ENCODE measurements around the gene ZNF687. TPM values are rescaled to one million over a fixed set of nuclear protein-coding genes. Genes with fewer than 3 reads are reported as not detected.

The ZNF687 gene
- polyA plus RNA-seq, 1 of the 3 experiments (the other 2 are of a cell fraction): 15.8 TPM

DNA sequence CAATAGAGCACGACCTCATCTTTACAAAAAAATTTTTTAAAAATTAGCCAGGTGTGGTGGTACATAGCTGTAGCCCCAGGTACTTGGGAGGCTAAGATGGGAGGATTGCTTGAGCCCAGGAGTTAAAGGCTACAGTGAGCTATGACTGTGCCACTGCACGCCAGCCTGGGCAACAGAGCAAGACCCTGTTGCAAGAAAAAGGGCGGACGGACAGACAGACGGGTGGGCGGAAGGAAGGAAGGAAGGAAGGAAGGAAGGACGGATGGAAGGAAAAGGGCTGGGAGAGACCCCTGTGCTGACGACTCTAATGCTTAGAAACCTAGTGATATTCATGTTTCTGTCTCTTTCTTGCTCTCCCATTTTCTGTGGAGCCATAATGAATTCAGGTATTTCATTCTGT, 30.7 kb downstream of the ZNF687 start:
- no peak for DNase-seq
- Histone ChIP-seq H3K9ac (no peak overlapping the region), H4K20me1 (ENCODE audit: insufficient read depth) (peaks cover 14% of the 10 kb centered on the region), H3K36me3 (replicated peaks in 1 of 2; ENCODE audit: control insufficient read depth in 1 of 2, insufficient read depth in 2 of 2, low read length in 1 of 2) (peaks cover 33 to 51% of the 10 kb centered on the region in 2 experiments), H3K9me2 (no peaks in the 10 kb centered on the region), H3K4me1 (ENCODE audit: control insufficient read depth in 1 of 2, insufficient read depth in 2 of 2, low read depth in 1 of 2, low read length in 1 of 2) (peaks cover 27 to 44% of the 10 kb centered on the region in 2 experiments), H3K9me3 (no peaks in the 10 kb centered on the region), H2AFZ (ENCODE audit: low read depth) (no peak overlapping the region), H3K79me2 (ENCODE audit: insufficient read depth) (peaks cover 48% of the 10 kb centered on the region; the same call in 1 of the 2 replicates), H3K4me2 (peak overlapping the region; percentile 59), H3F3A (replicated peaks; ENCODE audit: insufficient read depth) (peaks cover 40% of the 10 kb centered on the region), H3K27me3 (ENCODE audit: insufficient read depth) (no peaks in the 10 kb centered on the region), H3K4me3 (ENCODE audit: low read depth in 2 of 2, low read length in 1 of 2) (no peak overlapping the region), H3K27ac (ENCODE audit: low read depth in 2 of 2, low read length in 1 of 2) (peak overlapping the region in 1 of 2 experiments; percentile 90; a peak in 1 of 4 replicates)
- CTCF ChIA-PET: interaction anchor here (0.9 to 15.1 kb wide), 3 partner anchors 11 to 213 kb away, joined by 4 to 309 read pairs (median 43); no protein-coding TSS in a partner anchor
- TF ChIP-seq, protein P1, sequence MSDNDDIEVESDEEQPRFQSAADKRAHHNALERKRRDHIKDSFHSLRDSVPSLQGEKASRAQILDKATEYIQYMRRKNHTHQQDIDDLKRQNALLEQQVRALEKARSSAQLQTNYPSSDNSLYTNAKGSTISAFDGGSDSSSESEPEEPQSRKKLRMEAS (IDR thresholded peaks at IDR 0.05; ENCODE audit: low read depth): no peak
- TF ChIP-seq NRF1 (IDR thresholded peaks at IDR 0.05; ENCODE audit: low read depth, low read length) (no peak), FOXM1 (IDR thresholded peaks at IDR 0.05; ENCODE audit: low read depth) (no peak), EP300 (IDR thresholded peaks at IDR 0.05; ENCODE audit: borderline replicate concordance in 1 of 2, low read depth in 1 of 2, low read length in 1 of 2) (no peak)
- 94% methylated on average over 8 of the region's 8 CpGs for WGBS (ENCODE audit: low lambda C conversion rate)
- POLR2A ChIA-PET: no interaction called here

DNA sequence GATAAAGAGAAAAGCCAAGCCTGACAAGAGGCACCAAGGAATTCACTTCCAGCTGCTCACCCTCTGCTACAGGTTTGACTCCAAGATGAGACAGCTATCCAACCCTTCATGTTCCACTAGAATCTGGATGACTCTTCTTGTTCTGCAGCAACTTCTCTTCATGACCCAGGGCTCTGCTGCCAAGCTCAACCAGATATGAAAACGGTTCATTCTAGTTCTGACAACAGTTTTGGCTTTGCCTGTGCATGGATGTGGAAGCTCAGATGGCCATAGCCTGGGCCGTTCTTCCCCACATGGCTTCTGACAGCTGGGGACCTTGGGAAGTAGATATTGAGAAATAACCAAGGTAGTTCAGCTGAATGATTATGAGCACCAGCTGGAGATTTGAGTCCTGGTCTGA, 31.4 kb downstream of the ZNF687 start:
- TF ChIP-seq TAF1 (IDR thresholded peaks at IDR 0.05; ENCODE audit: borderline replicate concordance, low read depth, low read length) (no peak), NRF1 (IDR thresholded peaks at IDR 0.05; ENCODE audit: low read depth, low read length) (no peak), GATA2 (CRISPR knock-in tag; IDR thresholded peaks at IDR 0.05) (no peak), NFIC (IDR thresholded peaks at IDR 0.05; ENCODE audit: borderline replicate concordance) (no peak)
- CTCF ChIA-PET: interaction anchor here (0.6 to 15.1 kb wide), 4 partner anchors 11 to 74 kb away, joined by 3 to 309 read pairs (median 23); no protein-coding TSS in a partner anchor
- POLR2A ChIA-PET: interaction anchor here (0.8 kb wide), 1 partner anchor 10 kb away, joined by 3 read pairs; no protein-coding TSS in a partner anchor
- Histone ChIP-seq H3K4me1 (ENCODE audit: control insufficient read depth in 1 of 2, insufficient read depth in 2 of 2, low read depth in 1 of 2, low read length in 1 of 2) (peaks cover 27 to 44% of the 10 kb centered on the region in 2 experiments), H3F3A (replicated peaks; ENCODE audit: insufficient read depth) (peaks cover 40% of the 10 kb centered on the region), H3K27ac (ENCODE audit: low read depth in 2 of 2, low read length in 1 of 2) (peak overlapping the region; percentile 44 to 90; a peak in 3 of 4 replicates), H2AFZ (ENCODE audit: low read depth) (no peak overlapping the region), H3K9ac (no peak overlapping the region), H3K4me3 (ENCODE audit: low read depth in 2 of 2, low read length in 1 of 2) (no peak overlapping the region), H4K20me1 (ENCODE audit: insufficient read depth) (peaks cover 14% of the 10 kb centered on the region), H3K4me2 (peak overlapping the region; percentile 66), H3K9me3 (no peaks in the 10 kb centered on the region), H3K9me2 (no peaks in the 10 kb centered on the region), H3K27me3 (ENCODE audit: insufficient read depth) (no peaks in the 10 kb centered on the region), H3K36me3 (replicated peaks in 1 of 2; ENCODE audit: control insufficient read depth in 1 of 2, insufficient read depth in 2 of 2, low read length in 1 of 2) (peaks cover 27 to 44% of the 10 kb centered on the region in 2 experiments), H3K79me2 (ENCODE audit: insufficient read depth) (peaks cover 46% of the 10 kb centered on the region; the same call in 1 of the 2 replicates)
- WGBS (ENCODE audit: low lambda C conversion rate): 48% methylated on average over 2 of the region's 2 CpGs
- DNase-seq: no peak

DNA sequence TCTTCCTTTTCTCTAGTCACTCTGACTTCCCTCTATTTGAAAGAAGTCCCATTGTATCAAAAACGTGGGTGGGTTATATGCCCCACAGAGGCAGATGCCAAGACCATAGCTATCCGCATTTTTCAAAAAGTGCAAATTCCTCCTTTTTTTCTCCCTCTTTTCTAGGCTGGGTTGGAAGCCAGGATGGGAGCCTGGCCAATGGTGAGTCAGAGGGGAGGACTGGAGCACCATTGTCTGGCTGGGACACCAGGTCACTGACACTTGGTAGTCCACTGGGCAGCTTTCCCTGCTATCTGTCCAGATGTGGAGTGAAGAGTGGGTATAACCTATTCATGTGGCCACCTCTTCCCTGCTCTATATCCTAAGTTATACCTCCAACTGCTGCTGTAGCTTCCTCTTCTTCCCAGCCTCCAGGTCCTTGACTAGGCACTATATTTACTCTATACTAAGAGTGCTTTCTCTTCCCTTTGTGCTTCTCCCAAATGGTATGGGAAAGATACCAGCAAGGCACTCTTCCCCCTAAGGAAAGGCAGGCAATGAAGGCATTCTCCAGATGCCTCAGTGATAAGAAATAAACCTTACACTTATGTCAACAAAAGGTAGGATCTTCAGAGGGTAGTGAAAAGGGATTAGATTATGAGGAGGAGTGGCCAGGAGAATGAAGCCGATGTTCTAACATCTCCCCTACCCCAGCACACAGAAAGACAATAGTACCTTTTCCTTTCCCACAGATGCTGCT, 32.2 kb downstream of the ZNF687 start:
- no peaks in the 10 kb centered on the region for H3K9me2 ChIP-seq
- peak overlapping the region; percentile 66 for H3K4me2 ChIP-seq
- ChIA-PET POLR2A (interaction anchor here (0.8 kb wide), 1 partner anchor 9 kb away, joined by 3 read pairs; no protein-coding TSS in a partner anchor), CTCF (interaction anchor here (0.6 to 15.1 kb wide), 4 partner anchors 12 to 73 kb away, joined by 3 to 309 read pairs (median 23); no protein-coding TSS in a partner anchor)
- peaks cover 40% of the 10 kb centered on the region for H3F3A ChIP-seq (replicated peaks; ENCODE audit: insufficient read depth)
- H4K20me1 ChIP-seq (ENCODE audit: insufficient read depth): peaks cover 14% of the 10 kb centered on the region
- peaks cover 22 to 44% of the 10 kb centered on the region in 2 experiments for H3K4me1 ChIP-seq (ENCODE audit: control insufficient read depth in 1 of 2, insufficient read depth in 2 of 2, low read depth in 1 of 2, low read length in 1 of 2)
- H3K27me3 ChIP-seq (ENCODE audit: insufficient read depth): no peaks in the 10 kb centered on the region
- H3K79me2 ChIP-seq (ENCODE audit: insufficient read depth): peaks cover 46% of the 10 kb centered on the region; the same call in 1 of the 2 replicates
- H3K27ac ChIP-seq (ENCODE audit: low read depth in 2 of 2, low read length in 1 of 2): peak overlapping the region; percentile 44 to 90; a peak in 3 of 4 replicates
- no peak overlapping the region for H3K4me3 ChIP-seq (ENCODE audit: low read depth in 2 of 2, low read length in 1 of 2)
- H3K9ac ChIP-seq: no peak overlapping the region
- H3K9me3 ChIP-seq: no peaks in the 10 kb centered on the region
- H2AFZ ChIP-seq (ENCODE audit: low read depth): no peak overlapping the region
- H3K36me3 ChIP-seq (replicated peaks in 1 of 2; ENCODE audit: control insufficient read depth in 1 of 2, insufficient read depth in 2 of 2, low read length in 1 of 2): peaks cover 25 to 42% of the 10 kb centered on the region in 2 experiments
- 44% methylated on average over 3 of the region's 3 CpGs for WGBS (ENCODE audit: low lambda C conversion rate)
- no peak for DNase-seq
- TF ChIP-seq MXI1 (IDR thresholded peaks at IDR 0.05; ENCODE audit: low read depth, low read length) (no peak), RCOR1 (IDR thresholded peaks at IDR 0.05; ENCODE audit: low read length) (no peak), EP300 (IDR thresholded peaks at IDR 0.05; ENCODE audit: borderline replicate concordance in 1 of 2, low read depth in 1 of 2, low read length in 1 of 2) (peak in 1 of 2 experiments; percentile 26; a peak in 1 of 4 replicates), FOSL2 (IDR thresholded peaks at IDR 0.05; ENCODE audit: borderline replicate concordance, low read depth) (peak; percentile 83), FOXJ3 (CRISPR knock-in tag; IDR thresholded peaks at IDR 0.05) (no peak), JUND (IDR thresholded peaks at IDR 0.05) (peak; percentile 72), RFX5 (IDR thresholded peaks at IDR 0.05; ENCODE audit: low read length) (no peak), TEAD4 (IDR thresholded peaks at IDR 0.05; ENCODE audit: borderline replicate concordance, insufficient read depth) (no peak), TCF12 (IDR thresholded peaks at IDR 0.05) (peak; percentile 71), FOXM1 (IDR thresholded peaks at IDR 0.05; ENCODE audit: low read depth) (peak; percentile 77; the same call in 1 of the 2 replicates), RXRA (IDR thresholded peaks at IDR 0.05; ENCODE audit: borderline replicate concordance, low read depth) (peak; percentile 73; the same call in 1 of the 2 replicates), SIN3A (IDR thresholded peaks at IDR 0.05; ENCODE audit: borderline replicate concordance, low read depth, low read length) (peak; percentile 54; the same call in 1 of the 2 replicates), SMC3 (IDR thresholded peaks at IDR 0.05; ENCODE audit: low read depth, low read length) (no peak)
- TF ChIP-seq, protein P2, sequence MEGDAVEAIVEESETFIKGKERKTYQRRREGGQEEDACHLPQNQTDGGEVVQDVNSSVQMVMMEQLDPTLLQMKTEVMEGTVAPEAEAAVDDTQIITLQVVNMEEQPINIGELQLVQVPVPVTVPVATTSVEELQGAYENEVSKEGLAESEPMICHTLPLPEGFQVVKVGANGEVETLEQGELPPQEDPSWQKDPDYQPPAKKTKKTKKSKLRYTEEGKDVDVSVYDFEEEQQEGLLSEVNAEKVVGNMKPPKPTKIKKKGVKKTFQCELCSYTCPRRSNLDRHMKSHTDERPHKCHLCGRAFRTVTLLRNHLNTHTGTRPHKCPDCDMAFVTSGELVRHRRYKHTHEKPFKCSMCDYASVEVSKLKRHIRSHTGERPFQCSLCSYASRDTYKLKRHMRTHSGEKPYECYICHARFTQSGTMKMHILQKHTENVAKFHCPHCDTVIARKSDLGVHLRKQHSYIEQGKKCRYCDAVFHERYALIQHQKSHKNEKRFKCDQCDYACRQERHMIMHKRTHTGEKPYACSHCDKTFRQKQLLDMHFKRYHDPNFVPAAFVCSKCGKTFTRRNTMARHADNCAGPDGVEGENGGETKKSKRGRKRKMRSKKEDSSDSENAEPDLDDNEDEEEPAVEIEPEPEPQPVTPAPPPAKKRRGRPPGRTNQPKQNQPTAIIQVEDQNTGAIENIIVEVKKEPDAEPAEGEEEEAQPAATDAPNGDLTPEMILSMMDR (IDR thresholded peaks at IDR 0.05): no peak
